ENCODE measurements around the gene POGLUT2.

Gene POGLUT2

DNA sequence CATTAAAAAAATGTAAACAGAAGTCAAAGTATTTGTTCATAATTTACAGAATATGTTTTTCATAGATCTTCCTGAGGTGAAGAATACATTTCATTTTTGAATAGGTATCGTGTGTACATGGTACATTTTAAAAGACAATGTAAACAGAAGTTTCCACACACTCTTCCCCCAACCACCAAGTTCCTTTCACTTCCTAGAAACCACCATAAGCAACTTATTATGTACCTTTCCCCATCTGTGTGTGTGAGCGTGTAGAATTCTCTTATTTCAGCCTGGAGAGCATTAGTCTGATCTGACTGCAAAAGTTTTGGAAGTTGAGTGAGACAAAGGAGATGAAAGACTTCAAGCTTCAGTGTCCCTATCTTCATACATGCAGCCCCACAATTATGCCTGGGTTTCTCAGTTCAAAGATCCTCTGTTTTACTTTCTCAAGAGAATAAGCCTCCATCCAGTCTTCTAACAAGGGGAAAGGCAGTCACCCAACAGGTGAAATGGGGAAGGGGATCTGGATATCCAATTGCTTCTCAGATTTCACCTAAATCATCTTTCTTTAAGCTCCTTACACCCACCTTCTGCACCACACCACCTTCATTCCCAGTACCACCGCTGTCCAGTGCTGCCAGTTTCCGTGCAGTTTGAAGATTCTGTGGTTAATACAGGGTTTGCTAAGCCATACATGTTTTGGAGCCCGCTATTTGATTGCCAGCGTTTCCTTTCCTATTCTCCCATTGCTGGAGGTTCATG lies 27.3 kb downstream of the POGLUT2 start:
- no peak for TF ChIP-seq CTCF (IDR thresholded peaks at IDR 0.05; ENCODE audit: low read depth, low read length, missing control alignments)
- no peak overlapping the region for H3K4me3 ChIP-seq (ENCODE audit: low read depth, low read length)
- in situ Hi-C loops (cut with HindIII; ENCODE audit: low sequenced_read_pairs): no loop called here
- no peak for DNase-seq (ENCODE audit: low read depth)

DNA sequence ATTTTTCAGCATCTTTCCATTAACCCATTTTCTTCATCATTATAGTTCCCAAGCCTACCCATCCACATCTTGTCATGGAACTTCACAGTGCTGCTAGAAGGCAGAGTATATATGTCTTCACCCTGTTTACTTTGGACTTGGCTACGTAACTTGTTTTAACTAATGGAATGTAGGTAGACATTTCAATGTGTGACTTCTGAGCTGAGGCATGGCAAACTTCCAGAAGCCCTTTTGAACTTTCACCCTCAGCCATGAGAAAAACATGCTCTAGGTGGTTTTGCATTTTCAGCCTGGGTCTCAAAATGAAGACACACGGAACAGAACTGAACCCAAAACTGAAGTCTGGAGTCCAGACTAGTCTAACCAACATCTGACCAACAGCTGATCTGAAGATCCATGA lies 28.3 kb downstream of the POGLUT2 start:
- H3K4me3 ChIP-seq (ENCODE audit: low read depth, low read length): no peak overlapping the region
- DNase-seq (ENCODE audit: low read depth): no peak
- TF ChIP-seq CTCF (IDR thresholded peaks at IDR 0.05; ENCODE audit: low read depth, low read length, missing control alignments): no peak
- in situ Hi-C loops (cut with HindIII; ENCODE audit: low sequenced_read_pairs): no loop called here

- no peak overlapping the region for H3K4me3 ChIP-seq (ENCODE audit: low read depth, low read length)
- no peak for TF ChIP-seq CTCF (IDR thresholded peaks at IDR 0.05; ENCODE audit: low read depth, low read length, missing control alignments)
- in situ Hi-C loops (cut with HindIII; ENCODE audit: low sequenced_read_pairs): no loop called here
- DNase-seq (ENCODE audit: low read depth): no peak
These were observed 29.1 kb downstream of the POGLUT2 start for GRCh38 chr13:102769679-102770078.

DNA sequence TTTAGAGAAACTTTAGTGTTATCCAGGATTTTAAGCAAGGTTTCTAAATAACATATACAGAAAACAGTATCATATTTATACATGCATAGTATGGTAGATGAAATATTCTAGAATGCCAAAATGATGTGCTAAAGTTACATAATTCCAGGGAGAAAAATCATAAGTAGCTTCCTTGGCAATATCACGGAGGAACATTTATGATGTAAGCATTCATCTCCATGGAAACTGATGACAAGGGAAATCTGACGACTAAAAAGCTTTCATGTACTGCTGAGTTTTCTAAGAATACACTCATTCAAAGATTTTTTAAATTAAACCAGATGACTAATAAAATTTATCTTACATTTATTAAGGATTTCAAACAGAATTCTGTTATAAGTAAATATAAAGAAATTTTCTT lies 29.9 kb downstream of the POGLUT2 start:
- DNase-seq (ENCODE audit: low read depth): no peak
- H3K4me3 ChIP-seq (ENCODE audit: low read depth, low read length): no peak overlapping the region
- TF ChIP-seq CTCF (IDR thresholded peaks at IDR 0.05; ENCODE audit: low read depth, low read length, missing control alignments): no peak
- in situ Hi-C loops (cut with HindIII; ENCODE audit: low sequenced_read_pairs): no loop called here

DNA sequence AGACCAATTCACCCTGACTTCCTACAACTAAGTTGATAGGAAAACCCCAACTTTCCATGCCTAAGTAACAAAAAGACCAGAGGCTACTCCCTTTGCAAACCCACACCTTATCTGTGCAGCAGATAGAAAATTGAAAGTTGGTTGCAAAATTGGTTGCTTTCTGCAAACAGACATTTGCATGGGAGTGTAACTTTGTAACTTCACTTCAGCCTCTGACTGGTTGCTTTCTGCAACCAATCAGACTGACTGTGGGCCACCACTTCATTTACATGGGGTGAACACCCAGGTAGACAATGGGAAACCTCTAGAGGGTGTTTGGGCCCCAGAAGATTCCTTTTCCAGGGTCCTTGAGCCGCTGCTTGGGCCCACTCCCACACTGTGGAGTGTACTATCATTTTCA lies 35.0 kb downstream of the POGLUT2 start:
- in situ Hi-C loops (cut with HindIII; ENCODE audit: low sequenced_read_pairs): no loop called here
- no peak for DNase-seq (ENCODE audit: low read depth)
- H3K4me3 ChIP-seq (ENCODE audit: low read depth, low read length): no peak overlapping the region
- TF ChIP-seq CTCF (IDR thresholded peaks at IDR 0.05; ENCODE audit: low read depth, low read length, missing control alignments): no peak

- TF ChIP-seq CTCF (IDR thresholded peaks at IDR 0.05; ENCODE audit: low read depth, low read length, missing control alignments): no peak
- in situ Hi-C loops (cut with HindIII; ENCODE audit: low sequenced_read_pairs): no loop called here
- no peak for DNase-seq (ENCODE audit: low read depth)
- no peak overlapping the region for H3K4me3 ChIP-seq (ENCODE audit: low read depth, low read length)
These were observed 37.7 kb downstream of the POGLUT2 start for GRCh38 chr13:102761071-102761470.

Data from astrocyte of the cerebellum (primary cell).